ENCODE measurements around the gene SEC14L6.
"Not testable (repeated sequence)": the region's sequence is repeated elsewhere in the genome, so short reads cannot be mapped to it uniquely, and the experiment has no call there.

SEC14L6 gene

GRCh38 chr22:30566125-30566524 is 19.6 kb upstream of the SEC14L6 start:
- DNase-seq (ENCODE audit: low read depth), result no peak

- DNase-seq (ENCODE audit: low read depth), result no peak
Observed at GRCh38 chr22:30565341-30565740, 18.8 kb upstream of the SEC14L6 start.

- DNase-seq (ENCODE audit: low read depth), result no peak
Observed at GRCh38 chr22:30564761-30565119, 18.2 kb upstream of the SEC14L6 start.

DNA sequence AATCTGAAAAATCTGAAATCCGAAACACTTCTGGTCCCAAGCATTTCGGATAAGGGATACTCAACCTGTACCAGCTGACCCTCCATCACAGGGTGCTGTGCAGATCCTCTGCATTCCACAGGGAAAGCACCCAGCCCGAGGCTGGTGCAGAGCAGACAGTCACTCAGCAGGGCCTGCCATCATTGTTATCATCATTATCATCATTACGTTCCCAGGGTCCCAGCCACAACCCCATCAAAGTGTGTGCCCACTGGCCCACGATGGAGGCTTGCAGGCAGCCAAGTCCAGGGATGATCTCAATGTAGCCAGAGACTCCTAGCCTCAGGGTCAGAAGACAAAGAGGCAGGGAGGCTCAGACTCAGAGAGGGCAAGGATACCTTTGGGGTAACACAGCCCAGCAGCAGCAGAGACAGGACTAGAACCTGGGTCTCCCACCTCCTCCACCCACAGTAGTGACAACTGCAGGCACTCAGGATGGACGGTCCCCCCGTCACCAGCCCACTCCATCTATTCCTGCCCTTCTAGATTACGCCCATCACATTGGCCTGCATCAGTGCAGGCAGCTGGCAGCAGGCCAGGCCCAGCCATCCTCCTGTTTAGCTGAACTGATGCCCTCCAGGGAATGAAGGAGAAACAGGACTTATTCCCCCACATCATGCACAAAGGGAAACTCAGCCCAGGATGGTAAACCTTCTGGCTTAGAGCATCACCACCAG is 17.7 kb upstream of the SEC14L6 start:
- DNase-seq (ENCODE audit: low read depth), result no peak

- DNase-seq (ENCODE audit: low read depth), result no peak
Observed at GRCh38 chr22:30562366-30562765, 15.8 kb upstream of the SEC14L6 start.

GRCh38 chr22:30561402-30562189 is 15.1 kb upstream of the SEC14L6 start:
- DNase-seq (ENCODE audit: low read depth), result no peak

DNA sequence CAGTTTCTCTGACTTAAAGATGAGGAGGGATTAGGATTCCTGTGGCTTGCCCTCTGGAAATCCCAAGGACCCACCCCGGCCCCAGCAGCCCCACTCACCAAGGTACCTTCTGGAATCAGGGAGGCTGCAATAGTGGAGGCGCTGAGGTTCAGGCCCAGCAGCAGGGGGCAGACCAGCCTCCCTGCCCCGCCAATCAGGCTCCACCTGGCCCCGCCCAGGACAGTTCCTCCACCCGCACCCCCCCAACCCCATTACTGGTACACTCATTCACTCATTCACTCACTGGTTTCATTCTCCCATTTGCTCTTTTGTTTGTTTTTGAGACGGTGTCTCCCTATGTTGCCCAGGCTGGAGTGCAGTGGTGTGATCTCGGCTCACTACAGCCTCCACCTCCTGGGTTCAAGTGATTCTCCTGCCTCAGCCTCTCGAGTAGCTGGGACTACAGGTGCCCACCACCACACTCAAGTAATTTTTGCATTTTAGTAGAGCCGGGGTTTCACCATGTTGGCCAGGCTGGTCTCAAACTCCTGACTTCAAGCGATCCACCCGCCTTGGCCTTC is 14.2 kb upstream of the SEC14L6 start:
- not testable (repeated sequence) for DNase-seq (ENCODE audit: low read depth)

- no peak for DNase-seq (ENCODE audit: low read depth)
Observed at GRCh38 chr22:30559889-30560288, 13.3 kb upstream of the SEC14L6 start.

DNA sequence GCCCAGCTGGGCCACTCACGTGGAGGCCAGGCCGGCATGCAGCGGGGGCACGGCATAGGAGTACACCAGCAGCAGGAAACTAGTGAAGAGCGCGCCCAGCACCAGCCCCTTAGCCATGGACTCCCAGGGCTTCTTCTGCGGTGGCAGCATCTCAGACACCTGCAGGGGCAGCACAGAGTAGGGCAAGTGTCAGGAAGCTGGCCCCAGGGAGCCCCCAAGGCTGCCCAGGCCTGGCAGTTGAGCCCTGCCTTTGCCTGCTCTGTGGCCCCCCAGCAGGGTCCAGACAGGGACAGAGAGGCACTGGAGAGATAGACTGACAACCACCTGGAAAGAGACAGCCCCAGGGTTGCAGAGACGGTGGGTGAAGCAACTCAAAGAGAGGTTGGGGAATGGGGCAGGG is 10.7 kb upstream of the SEC14L6 start:
- no peak for DNase-seq (ENCODE audit: low read depth)

DNA sequence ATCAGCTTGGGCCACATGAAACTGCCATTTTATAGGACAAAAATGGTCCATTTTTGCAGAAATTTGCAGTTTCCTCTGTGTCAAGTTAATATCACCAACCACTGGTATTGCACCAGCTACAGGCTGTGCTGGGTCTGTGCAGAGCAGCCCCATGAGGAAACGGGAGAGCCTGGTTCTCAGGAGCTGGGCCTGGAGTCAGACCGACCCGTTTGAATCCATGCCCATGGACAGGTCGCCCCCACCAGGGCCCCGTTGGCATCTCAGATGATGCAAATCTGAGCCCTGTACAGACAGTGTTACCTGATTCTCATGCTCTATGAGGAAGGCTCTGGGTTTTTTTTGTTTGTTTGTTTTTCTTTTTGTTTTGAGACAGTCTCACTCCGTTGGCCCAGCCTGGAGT is 9.8 kb upstream of the SEC14L6 start:
- no peak for DNase-seq (ENCODE audit: low read depth)

DNA sequence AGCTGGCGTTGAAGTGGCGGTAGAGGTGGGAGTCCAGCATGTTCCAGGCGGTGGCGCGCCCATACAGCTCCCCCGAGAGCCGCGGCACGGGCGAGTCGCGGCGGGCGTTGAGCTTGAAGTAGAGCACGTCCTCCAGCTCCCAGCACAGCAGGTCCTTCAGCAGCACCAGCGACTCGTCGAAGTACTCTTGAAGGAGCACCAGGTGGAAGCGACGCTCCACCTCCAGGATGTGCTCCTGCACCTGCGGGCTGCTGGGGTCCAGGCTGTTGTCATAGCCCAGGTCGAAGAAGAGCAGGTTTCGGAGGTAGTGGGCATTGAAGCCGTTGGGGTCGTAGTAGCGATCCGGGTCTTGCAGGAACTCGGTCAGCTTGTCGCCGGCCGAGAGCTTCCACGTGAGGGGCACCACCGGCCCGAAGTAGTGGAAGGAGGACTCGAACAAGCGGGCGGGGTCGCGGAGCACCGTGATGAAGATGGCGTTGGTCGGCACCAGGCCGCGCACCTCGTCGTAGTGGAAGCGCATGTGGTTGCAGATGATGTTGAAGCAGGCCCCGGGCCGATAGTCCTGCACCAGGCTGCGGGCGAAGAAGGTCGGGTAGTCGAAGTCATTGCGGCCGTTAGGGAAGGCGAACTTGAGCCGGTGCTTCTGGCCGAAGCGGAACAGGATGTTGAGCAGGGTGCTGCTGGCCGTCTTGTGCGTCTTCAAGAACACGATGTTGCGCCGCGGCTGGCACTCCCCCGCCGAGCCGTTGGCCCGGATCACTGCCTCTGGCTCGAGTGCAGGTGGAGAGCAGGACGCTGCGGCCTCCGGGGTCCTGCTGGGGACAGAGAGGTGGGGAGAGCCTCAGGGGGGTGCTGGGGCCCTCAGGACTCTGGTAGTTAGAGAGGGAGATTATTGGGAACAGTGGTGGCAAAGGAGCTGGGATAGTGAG is 9.0 kb upstream of the SEC14L6 start:
- DNase-seq (ENCODE audit: low read depth), result no peak

- no peak for DNase-seq (ENCODE audit: low read depth)
Observed at GRCh38 chr22:30553971-30554370, 7.4 kb upstream of the SEC14L6 start.

- DNase-seq (ENCODE audit: low read depth), result no peak
Observed at GRCh38 chr22:30552719-30553118, 6.2 kb upstream of the SEC14L6 start.

GRCh38 chr22:30551813-30552212 is 5.3 kb upstream of the SEC14L6 start:
- not testable (repeated sequence) for DNase-seq (ENCODE audit: low read depth)

DNA sequence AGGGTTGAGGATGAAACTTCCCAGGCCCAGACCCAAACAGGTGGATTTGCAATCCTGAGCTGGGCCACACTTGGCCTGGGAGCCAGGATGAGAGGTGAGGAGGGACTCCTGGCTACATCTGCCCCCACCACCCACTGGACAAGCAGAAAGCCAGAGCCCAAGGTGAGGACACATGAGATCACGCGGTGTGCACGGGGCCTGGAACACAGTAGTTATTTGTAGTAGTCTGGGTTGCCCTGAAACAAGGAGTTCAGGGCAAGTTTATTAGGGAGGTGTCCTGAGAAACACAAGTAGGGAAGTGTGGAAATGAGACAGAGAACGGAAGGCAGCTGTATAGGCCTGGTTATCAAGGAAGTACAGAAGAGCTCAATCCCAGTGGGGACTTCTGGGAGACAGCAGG is 647 bp upstream of the SEC14L6 start:
- DNase-seq (ENCODE audit: low read depth), result no peak

GRCh38 chr22:30542811-30543188 is 3.7 kb downstream of the SEC14L6 start:
- DNase-seq (ENCODE audit: low read depth), result no peak

DNA sequence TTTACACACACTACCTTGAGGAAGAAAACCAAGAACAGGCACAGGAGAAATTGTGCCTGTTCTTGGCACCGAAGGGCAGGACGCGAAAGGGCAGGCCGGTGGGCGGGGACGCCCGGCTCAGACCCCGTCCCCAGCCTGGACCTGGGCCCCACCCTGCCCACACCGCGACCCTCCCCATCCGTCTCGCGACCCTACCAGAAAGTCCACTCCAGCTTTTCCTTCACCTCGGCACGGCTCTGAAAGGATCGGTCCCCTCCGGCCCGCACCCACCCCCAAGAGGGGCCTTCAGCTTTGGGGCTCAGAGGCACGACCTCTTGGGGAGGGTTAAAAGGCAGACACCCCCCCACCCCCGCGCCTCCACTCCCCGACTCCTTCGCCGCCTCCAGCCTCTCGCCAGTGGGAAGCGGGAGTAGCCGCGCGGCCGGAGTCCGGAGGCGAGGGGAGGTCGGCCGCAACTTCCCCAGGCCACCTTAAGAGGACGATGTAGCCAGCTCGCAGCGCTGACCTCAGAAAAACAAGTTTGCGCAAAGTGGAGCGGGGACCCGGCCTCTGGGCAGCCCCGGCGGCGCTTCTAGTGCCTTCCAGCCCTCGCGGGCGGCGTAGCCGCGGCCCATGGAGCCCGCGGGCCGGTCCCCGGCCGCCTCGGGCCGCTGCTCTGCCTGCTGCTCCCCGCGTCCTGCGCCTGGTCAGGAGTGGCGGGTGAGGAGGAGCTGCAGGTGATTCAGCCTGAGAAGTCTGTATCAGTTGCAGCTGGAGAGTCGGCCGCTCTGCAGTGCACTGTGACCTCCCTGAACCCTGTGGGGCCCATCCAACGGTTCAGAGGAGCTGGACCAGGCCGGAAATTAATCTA is 4.4 kb downstream of the SEC14L6 start:
- no peak for DNase-seq (ENCODE audit: low read depth)

DNA sequence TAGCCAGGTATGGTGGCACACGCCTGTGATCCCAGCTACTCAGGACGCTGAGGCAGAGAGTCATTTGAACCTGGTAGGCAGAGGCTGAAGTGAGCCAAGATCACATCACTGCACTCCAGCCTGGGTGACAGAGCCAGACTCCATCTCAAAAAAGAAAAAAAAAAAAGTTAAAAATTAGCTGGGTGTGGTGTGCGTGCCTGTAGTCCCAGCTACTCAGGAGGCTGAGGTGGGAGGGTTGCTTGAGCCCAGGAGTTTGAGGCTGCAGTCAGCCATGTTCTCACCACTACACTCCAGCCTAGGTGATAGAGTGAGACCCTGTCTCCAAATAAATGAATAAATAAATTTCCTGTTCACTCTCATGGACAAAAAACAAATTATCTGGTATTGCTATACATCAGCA is 5.0 kb downstream of the SEC14L6 start:
- not testable (repeated sequence) for DNase-seq (ENCODE audit: low read depth)

- DNase-seq (ENCODE audit: low read depth), result no peak
Observed at GRCh38 chr22:30539368-30539767, 7.2 kb downstream of the SEC14L6 start.

DNA sequence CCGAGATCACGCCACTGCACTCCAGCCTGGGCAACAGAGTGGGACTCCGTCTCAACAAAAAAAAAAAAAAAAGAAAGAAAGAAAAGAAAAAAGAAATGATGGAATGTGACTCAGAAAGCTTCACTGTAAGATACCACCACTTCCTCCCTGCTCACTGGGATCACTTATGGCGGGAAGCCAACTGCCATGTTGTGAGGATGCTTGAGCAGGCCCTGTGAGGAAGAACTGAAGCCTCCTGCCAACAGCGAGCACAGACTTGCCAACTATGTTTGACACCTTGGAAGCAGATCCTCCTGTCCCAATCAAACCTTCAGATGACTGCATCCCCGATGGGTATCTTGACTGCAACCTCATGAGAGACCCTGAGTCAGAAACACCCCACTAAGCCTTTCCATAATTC is 8.3 kb downstream of the SEC14L6 start:
- DNase-seq (ENCODE audit: low read depth), result no peak

DNA sequence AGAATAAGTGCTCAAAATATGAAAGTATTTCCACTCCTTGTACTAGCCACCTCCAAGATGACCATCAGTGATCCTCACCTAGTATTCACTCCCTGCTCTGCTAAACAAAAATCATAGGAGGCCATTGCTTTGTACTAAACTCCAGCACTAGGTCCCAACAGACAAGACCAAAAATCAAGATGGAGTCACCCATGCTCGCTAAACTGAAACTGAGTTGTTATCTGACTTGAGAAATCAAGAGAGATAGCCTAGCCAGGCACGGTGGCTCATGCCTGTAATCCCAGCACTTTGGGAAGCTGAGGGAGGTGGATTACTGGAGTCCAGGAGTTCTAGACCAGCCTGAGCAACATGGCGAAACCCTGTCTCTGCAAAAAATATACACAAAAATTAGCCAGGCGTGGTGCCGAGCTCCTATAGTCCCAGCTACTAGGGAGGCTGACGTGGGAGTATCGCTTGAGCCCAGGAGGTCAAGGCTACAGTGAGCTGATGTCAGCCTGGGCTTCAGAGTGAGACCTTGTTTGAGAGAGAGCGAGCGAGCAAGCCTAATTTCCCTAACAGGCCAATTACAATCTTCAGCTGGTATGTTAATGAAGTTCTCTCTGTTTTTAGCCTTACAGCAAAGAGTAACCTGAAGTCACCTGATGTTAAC is 9.3 kb downstream of the SEC14L6 start:
- no peak for DNase-seq (ENCODE audit: low read depth)
